Neuronal stem cell (in vitro differentiated cells): ENCODE measurements around the gene SLC8A1.

Source experiments
- DNase-seq: peaks from one replicate; pipeline ENCODE4 v3.0.0-alpha.2; 2013; ENCODE audit warnings: low spot score
- H2AFZ ChIP-seq: one replicate; pipeline ENCODE4 v1.6.1; 2013; ENCODE audit warnings: mild to moderate bottlenecking, low read length, inconsistent platforms
- H2AK5ac ChIP-seq: 2 replicates; pipeline ENCODE4 v1.6.1; 2013; ENCODE audit warnings: low read depth, mild to moderate bottlenecking, inconsistent platforms, low read length, moderate library complexity, mixed read lengths
- H2BK120ac ChIP-seq: 2 replicates; pipeline ENCODE4 v1.6.1; 2013; ENCODE audit warnings: low read depth, mild to moderate bottlenecking, inconsistent platforms, low read length, moderate library complexity, mixed read lengths
- H2BK12ac ChIP-seq: one replicate; pipeline ENCODE4 v1.6.1; 2013; ENCODE audit warnings: low read length, inconsistent platforms
- H2BK15ac ChIP-seq: 2 replicates; pipeline ENCODE4 v1.6.1; 2013; ENCODE audit warnings: mild to moderate bottlenecking, low read length, inconsistent platforms, mixed read lengths
- H2BK5ac ChIP-seq: one replicate; pipeline ENCODE4 v1.6.1; 2013; ENCODE audit warnings: inconsistent platforms, mild to moderate bottlenecking, low read length, moderate library complexity
- H3K14ac ChIP-seq: one replicate; pipeline ENCODE4 v1.6.1; 2013; ENCODE audit warnings: low read length, inconsistent platforms
- H3K18ac ChIP-seq: 2 replicates; pipeline ENCODE4 v1.6.1; 2013; ENCODE audit warnings: low read length, inconsistent platforms
- H3K23ac ChIP-seq: 2 replicates; pipeline ENCODE4 v1.6.1; 2013; ENCODE audit warnings: low read depth, mild to moderate bottlenecking, mixed read lengths, low read length, inconsistent platforms; ENCODE audit not compliant: poor library complexity
- H3K27ac ChIP-seq: replicated peaks from 3 replicates; pipeline ENCODE4 v1.5.1; 2013; ENCODE audit warnings: low read length, inconsistent platforms
- H3K27me3 ChIP-seq, 3 experiments: 2 replicates each; pipeline ENCODE4 v1.6.1; 2013; ENCODE audit warnings: low read length in 3 of 3, mild to moderate bottlenecking in 2 of 3, inconsistent platforms in 1 of 3, low read depth in 1 of 3, mixed read lengths in 1 of 3, moderate library complexity in 1 of 3; ENCODE audit not compliant: control insufficient read depth in 3 of 3, insufficient read depth in 3 of 3
- H3K36me3 ChIP-seq, 2 donors: replicated peaks in 1 of 2; 2 replicates each; pipeline ENCODE4 v1.6.1; 2013; ENCODE audit warnings: low read length in 2 of 2; ENCODE audit not compliant: control insufficient read depth in 2 of 2, insufficient read depth in 2 of 2
- H3K4ac ChIP-seq: 2 replicates; pipeline ENCODE4 v1.6.1; 2013; ENCODE audit warnings: inconsistent platforms, mild to moderate bottlenecking, low read length, moderate library complexity
- H3K4me1 ChIP-seq, 2 donors: 1 replicate in 1 of 2; 2 replicates in 1 of 2; pipeline ENCODE4 v1.6.1; 2013; ENCODE audit warnings: low read length in 2 of 2, low read depth in 1 of 2; ENCODE audit not compliant: control insufficient read depth in 2 of 2, insufficient read depth in 1 of 2
- H3K4me2 ChIP-seq: one replicate; pipeline ENCODE4 v1.6.1; 2013; ENCODE audit warnings: mild to moderate bottlenecking, low read length, inconsistent platforms; ENCODE audit not compliant: insufficient read depth, poor library complexity, severe bottlenecking
- H3K4me3 ChIP-seq, 2 donors: 2 replicates each; pipeline ENCODE4 v1.5.1; 2013; ENCODE audit warnings: low read length in 2 of 2, mild to moderate bottlenecking in 2 of 2, inconsistent platforms in 1 of 2, moderate library complexity in 1 of 2
- H3K79me1 ChIP-seq: one replicate; pipeline ENCODE4 v1.6.1; 2013; ENCODE audit warnings: low read depth, mild to moderate bottlenecking, inconsistent platforms, low read length, moderate library complexity
- H3K9ac ChIP-seq: one replicate; pipeline ENCODE4 v1.6.1; 2013; ENCODE audit warnings: mild to moderate bottlenecking, low read depth, low read length, inconsistent platforms; ENCODE audit not compliant: poor library complexity
- H3K9me3 ChIP-seq, 2 donors: replicated peaks in 1 of 2; 2 replicates each; pipeline versions ENCODE3 to v1.6.1; 2013; ENCODE audit warnings: low read length in 2 of 2, mild to moderate bottlenecking in 2 of 2, inconsistent platforms in 1 of 2, low read depth in 1 of 2, mixed read lengths in 1 of 2, moderate library complexity in 1 of 2; ENCODE audit not compliant: control insufficient read depth in 2 of 2, insufficient read depth in 1 of 2
- H4K8ac ChIP-seq: one replicate; pipeline ENCODE4 v1.6.1; 2013; ENCODE audit warnings: low read depth, mild to moderate bottlenecking, inconsistent platforms, low read length, moderate library complexity
- H4K91ac ChIP-seq: one replicate; pipeline ENCODE4 v1.6.1; 2013; ENCODE audit warnings: low read length, low read depth, mild to moderate bottlenecking, inconsistent platforms; ENCODE audit not compliant: poor library complexity
- WGBS, 2 donors: extraction: QIAGEN DNeasy Blood & Tissue Kit; methylation state at CpG; one replicate each; pipeline ENCODE4 v1.1.7; 2013; ENCODE audit warnings: missing lambda C conversion rate in 2 of 2, mixed read lengths in 1 of 2; ENCODE audit not compliant: insufficient read length in 2 of 2, insufficient replicate concordance in 1 of 2; ENCODE audit errors: extremely low coverage in 2 of 2; 5-methylcytosine and 5-hydroxymethylcytosine counted together

Gene SLC8A1

DNA sequence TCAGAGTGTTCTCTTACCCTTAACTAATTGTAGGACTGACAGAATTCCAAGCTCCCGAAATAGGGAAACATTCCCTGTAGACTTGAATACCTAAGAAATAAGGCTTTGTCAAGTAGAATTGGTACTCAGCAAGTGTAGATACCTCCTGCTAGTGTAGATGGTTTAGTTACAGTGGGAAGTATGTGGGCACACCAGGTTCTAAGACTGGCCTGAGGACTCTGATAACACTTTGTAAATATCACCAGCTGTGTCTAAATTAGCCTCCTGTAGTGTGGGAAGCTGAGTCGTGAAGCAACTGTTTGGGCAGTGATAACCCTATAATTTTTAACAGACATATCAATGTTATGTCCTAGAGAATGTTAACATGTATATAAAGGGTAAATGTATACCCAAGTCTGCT lies 304.5 kb downstream of the SLC8A1 start:
- no peak overlapping the region for H4K91ac ChIP-seq
- no peak overlapping the region for H2BK120ac ChIP-seq
- H2BK12ac ChIP-seq: no peak overlapping the region
- no peak overlapping the region for H3K18ac ChIP-seq
- H2AFZ ChIP-seq: no peak overlapping the region
- peaks cover 4 to 9% of the 10 kb centered on the region in 2 donors for H3K4me1 ChIP-seq
- no peak overlapping the region for H3K4ac ChIP-seq
- no peak overlapping the region for H3K9ac ChIP-seq
- H3K27ac ChIP-seq: no peak overlapping the region
- no peaks in the 10 kb centered on the region for H3K27me3 ChIP-seq
- no peak overlapping the region for H4K8ac ChIP-seq
- no peak overlapping the region for H3K4me2 ChIP-seq
- H2AK5ac ChIP-seq: no peak overlapping the region
- no peak overlapping the region for H3K4me3 ChIP-seq
- H2BK15ac ChIP-seq: no peak overlapping the region
- H3K9me3 ChIP-seq: no peaks in the 10 kb centered on the region
- no peak overlapping the region for H2BK5ac ChIP-seq
- WGBS, 2 donors: no CpG with 5 or more reads among the region's 2 CpGs
- no peaks in the 10 kb centered on the region for H3K79me1 ChIP-seq
- no peak for DNase-seq
- no peaks in the 10 kb centered on the region for H3K36me3 ChIP-seq
- no peak overlapping the region for H3K23ac ChIP-seq
- H3K14ac ChIP-seq: no peak overlapping the region

GRCh38 chr2:40144022-40144421 lies 307.9 kb downstream of the SLC8A1 start:
- no peaks in the 10 kb centered on the region for H3K79me1 ChIP-seq
- no peak overlapping the region for H3K14ac ChIP-seq
- no peak overlapping the region for H2BK12ac ChIP-seq
- no peak overlapping the region for H3K4ac ChIP-seq
- no peak overlapping the region for H2AK5ac ChIP-seq
- H3K4me2 ChIP-seq: no peak overlapping the region
- no peak overlapping the region for H3K27ac ChIP-seq
- peaks cover 0 to 11% of the 10 kb centered on the region in 2 donors for H3K4me1 ChIP-seq
- H3K4me3 ChIP-seq: no peak overlapping the region
- H3K9ac ChIP-seq: no peak overlapping the region
- H4K8ac ChIP-seq: no peak overlapping the region
- no peak overlapping the region for H2BK15ac ChIP-seq
- no peak overlapping the region for H3K23ac ChIP-seq
- no peaks in the 10 kb centered on the region for H3K9me3 ChIP-seq
- H3K36me3 ChIP-seq: no peaks in the 10 kb centered on the region
- no peak for DNase-seq
- H2BK5ac ChIP-seq: no peak overlapping the region
- H2BK120ac ChIP-seq: no peak overlapping the region
- no peak overlapping the region for H2AFZ ChIP-seq
- no peak overlapping the region for H3K18ac ChIP-seq
- no peak overlapping the region for H4K91ac ChIP-seq
- no peaks in the 10 kb centered on the region for H3K27me3 ChIP-seq

DNA sequence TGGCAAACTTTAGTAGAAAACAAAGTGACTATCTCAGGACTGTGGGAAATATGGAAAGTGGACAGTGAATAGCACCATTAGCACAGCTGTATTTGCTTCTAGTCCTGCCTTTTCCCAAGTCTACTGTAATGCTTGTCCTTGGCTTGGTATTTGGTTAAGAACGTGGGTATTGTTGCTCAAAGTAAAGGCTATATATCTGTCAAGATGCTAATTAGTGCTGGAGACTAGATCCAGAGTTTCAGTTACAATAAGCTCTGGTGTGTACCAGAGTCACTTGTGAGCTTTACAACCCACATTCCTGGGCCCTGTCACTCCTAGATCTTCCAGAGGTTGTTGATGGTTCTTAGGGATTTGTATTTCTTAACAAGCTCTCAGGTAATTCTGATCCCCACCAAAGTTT lies 313.6 kb downstream of the SLC8A1 start:
- H3K79me1 ChIP-seq: no peaks in the 10 kb centered on the region
- peaks cover 0 to 3% of the 10 kb centered on the region in 2 donors for H3K4me1 ChIP-seq
- H2BK120ac ChIP-seq: no peak overlapping the region
- H3K9me3 ChIP-seq: no peaks in the 10 kb centered on the region
- no peak overlapping the region for H3K9ac ChIP-seq
- H2AFZ ChIP-seq: no peak overlapping the region
- no peak overlapping the region for H3K23ac ChIP-seq
- H3K4ac ChIP-seq: no peak overlapping the region
- H2BK15ac ChIP-seq: no peak overlapping the region
- H2BK5ac ChIP-seq: no peak overlapping the region
- H4K91ac ChIP-seq: no peak overlapping the region
- H3K27ac ChIP-seq: no peak overlapping the region
- H3K4me2 ChIP-seq: no peak overlapping the region
- no peak overlapping the region for H3K18ac ChIP-seq
- no CpG with 5 or more reads among the region's 1 CpG for WGBS, 2 donors
- no peaks in the 10 kb centered on the region for H3K27me3 ChIP-seq
- H3K4me3 ChIP-seq: no peak overlapping the region
- H3K14ac ChIP-seq: no peak overlapping the region
- no peak overlapping the region for H2BK12ac ChIP-seq
- no peak for DNase-seq
- no peak overlapping the region for H2AK5ac ChIP-seq
- H3K36me3 ChIP-seq: no peaks in the 10 kb centered on the region
- H4K8ac ChIP-seq: no peak overlapping the region

GRCh38 chr2:40131081-40131704 lies 320.7 kb downstream of the SLC8A1 start:
- Histone ChIP-seq H2AFZ (no peak overlapping the region), H2BK12ac (no peak overlapping the region), H3K79me1 (no peaks in the 10 kb centered on the region), H2BK120ac (no peak overlapping the region), H3K27ac (no peak overlapping the region), H2BK5ac (no peak overlapping the region), H3K9me3 (no peaks in the 10 kb centered on the region), H3K9ac (no peak overlapping the region), H2AK5ac (no peak overlapping the region), H3K4me3 (no peak overlapping the region), H3K18ac (no peak overlapping the region), H2BK15ac (no peak overlapping the region), H3K14ac (no peak overlapping the region), H3K4me2 (no peak overlapping the region), H3K36me3 (no peaks in the 10 kb centered on the region), H4K91ac (no peak overlapping the region), H3K4ac (no peak overlapping the region), H3K27me3 (no peaks in the 10 kb centered on the region), H3K23ac (no peak overlapping the region), H3K4me1 (peaks cover 5 to 14% of the 10 kb centered on the region in 2 donors), H4K8ac (no peak overlapping the region)
- WGBS, 2 donors: no CpG with 5 or more reads among the region's 3 CpGs
- DNase-seq: no peak
